Measurements from ENCODE around the gene NKRF.

DNA sequence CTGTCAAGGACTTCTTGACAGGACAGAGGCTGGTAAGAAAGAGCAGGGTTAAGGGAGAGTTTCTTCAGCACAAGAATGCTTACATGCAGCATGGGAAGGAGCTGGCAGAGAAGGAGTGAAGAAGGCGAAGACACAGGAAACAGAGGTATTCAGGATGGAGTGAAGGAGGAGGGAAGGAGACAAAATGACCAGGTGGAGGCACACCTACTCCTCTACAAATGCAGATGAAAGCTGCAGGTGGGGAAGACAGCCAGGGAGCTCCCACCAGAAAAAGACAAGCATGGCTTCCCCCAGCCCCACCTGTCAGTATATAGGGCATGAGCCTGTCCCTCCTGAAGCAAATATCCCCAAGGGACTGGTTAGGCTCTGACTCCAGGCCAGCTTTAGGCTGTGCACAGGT is 29.6 kb upstream of the NKRF start:
- TF ChIP-seq CTCF (IDR thresholded peaks at IDR 0.05): no peak
- TF ChIP-seq POLR2AphosphoS5 (IDR thresholded peaks at IDR 0.05): no peak
- TF ChIP-seq POLR2A (IDR thresholded peaks at IDR 0.05): no peak
- TF ChIP-seq EP300 (IDR thresholded peaks at IDR 0.05): no peak

Measured in upper lobe of left lung (tissue), 4 donors.